ENCODE data around the gene CIART. TPM values are rescaled to one million over a fixed set of nuclear protein-coding genes. Genes with fewer than 3 reads are reported as not detected.

CIART gene
- total and polyA plus RNA-seq, 2 of the 8 experiments (the other 6 are each of a cell fraction or from before 2014, with no cell fraction given) = 9.6 to 33.3 TPM

DNA sequence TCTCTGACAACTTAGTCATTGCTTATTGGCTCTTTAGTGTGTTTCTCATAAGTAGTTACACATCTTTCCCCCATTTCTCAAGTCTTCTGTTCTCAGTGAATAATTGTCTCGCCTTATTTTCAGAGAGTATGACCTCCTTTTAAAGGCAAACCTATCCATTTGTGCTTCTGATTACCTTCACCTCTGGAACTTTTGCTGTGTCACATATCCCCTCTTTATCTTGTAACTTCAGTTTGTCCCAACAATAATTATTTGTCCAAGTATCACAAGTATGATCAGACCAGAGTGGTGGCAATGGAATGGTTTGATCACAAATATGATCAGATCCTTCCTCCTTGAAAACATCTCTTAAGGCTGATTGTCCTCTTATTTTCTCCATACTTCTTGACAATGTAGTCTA lies 6.0 kb downstream of the CIART start:
- ChIA-PET POLR2A (ENCODE audit: partially characterized antibody) (interaction anchor here (0.6 to 25.2 kb wide), 9 partner anchors 8 to 145 kb away, joined by 3 to 535 read pairs (median 3); partner anchors contain the start of genes APH1A, C1orf54 and CA14), CTCF (ENCODE audit: partially characterized antibody) (interaction anchor here (0.6 to 2.6 kb wide), 2 partner anchors 32 to 209 kb away, joined by 3 to 9 read pairs; no protein-coding TSS in a partner anchor)
- Histone ChIP-seq H2BK120ac (replicated peaks; ENCODE audit: low read depth, low read length) (no peak overlapping the region), H3K36me3 (ENCODE audit: control insufficient read depth in 2 of 4, insufficient read depth in 4 of 4, low read length in 3 of 4) (peaks cover 6 to 19% (median 11%) of the 10 kb centered on the region in 4 experiments; a peak in 7 of 8 replicates), H2BK12ac (ENCODE audit: low read depth, low read length) (no peak overlapping the region), H2AK5ac (ENCODE audit: low read depth, low read length) (no peak overlapping the region), H3K14ac (ENCODE audit: insufficient read length) (no peak overlapping the region), H3K4me1 (replicated peaks in 1 of 4; ENCODE audit: control insufficient read depth in 3 of 4, insufficient read depth in 4 of 4, low read length in 3 of 4) (peaks cover 0 to 2% (median under 1%) of the 10 kb centered on the region in 4 experiments; a peak in 2 of 7 replicates), H3K4ac (replicated peaks; ENCODE audit: insufficient read length, low read depth, low read length) (no peak overlapping the region), H2BK5ac (ENCODE audit: low read depth, low read length) (no peak overlapping the region), H3K79me1 (ENCODE audit: low read depth, low read length) (no peaks in the 10 kb centered on the region), H3K4me2 (ENCODE audit: insufficient read depth in 1 of 2, low read depth in 2 of 2, low read length in 2 of 2) (no peak overlapping the region), H3K9me3 (ENCODE audit: insufficient read depth in 2 of 2, low read depth in 1 of 2, low read length in 1 of 2) (no peaks in the 10 kb centered on the region), H4K20me1 (replicated peaks in 1 of 2; ENCODE audit: control insufficient read depth in 1 of 2, insufficient read depth in 2 of 2, low read length in 2 of 2) (peaks cover 0 to 2% of the 10 kb centered on the region in 2 experiments), H3K27me3 (replicated peaks in 1 of 4; ENCODE audit: control insufficient read depth in 3 of 4, extremely low read depth in 1 of 4, insufficient read depth in 3 of 4, low read length in 3 of 4) (peaks cover 0 to 3% (median 1%) of the 10 kb centered on the region in 4 experiments; a peak in 3 of 7 replicates), H3K23me2 (ENCODE audit: low read depth, low read length) (no peaks in the 10 kb centered on the region), H2BK15ac (ENCODE audit: low read length) (no peak overlapping the region), H3K56ac (replicated peaks; ENCODE audit: insufficient read length, low read depth, low read length) (no peak overlapping the region), H3K23ac (ENCODE audit: insufficient read length) (no peak overlapping the region), H3K4me3 (ENCODE audit: extremely low read depth in 1 of 4, insufficient read depth in 2 of 4, low read depth in 3 of 4, low read length in 4 of 4) (no peak overlapping the region), H2BK20ac (ENCODE audit: low read length) (no peak overlapping the region), H3K79me2 (ENCODE audit: control insufficient read depth in 1 of 2, insufficient read depth in 2 of 2, low read length in 2 of 2) (no peaks in the 10 kb centered on the region), H4K8ac (ENCODE audit: extremely low read depth, insufficient read depth, low read length) (no peak overlapping the region), H3K27ac (ENCODE audit: low read depth, low read length) (no peak overlapping the region), H3K18ac (ENCODE audit: extremely low read depth, low read length) (no peak overlapping the region), H3K9ac (replicated peaks in 1 of 4; ENCODE audit: extremely low read depth in 1 of 4, low read depth in 3 of 4, low read length in 3 of 4) (no peak overlapping the region), H4K91ac (replicated peaks; ENCODE audit: insufficient read length, low read length) (no peak overlapping the region), H2AFZ (ENCODE audit: low read length) (no peak overlapping the region), H4K5ac (ENCODE audit: insufficient read length, low read depth, low read length) (no peak overlapping the region)
- FAIRE-seq = no peak
- no peak for DNase-seq (ENCODE audit: low read depth in 1 of 2, low spot score in 2 of 2)
- WGBS, 2 experiments (ENCODE audit: extremely low coverage in 1 of 2, insufficient coverage in 1 of 2, insufficient read length in 1 of 2, insufficient replicate concordance in 2 of 2, low coverage in 1 of 2, low lambda C conversion rate in 2 of 2, missing lambda C conversion rate in 1 of 2) = 88% methylated on average over 1 of the region's 1 CpG; no CpG with 5 or more reads in 1 of the 2 experiments
- TF ChIP-seq FOSL1 (IDR thresholded peaks at IDR 0.05; ENCODE audit: insufficient read depth, low read depth, low read length) (no peak), BACH1 (IDR thresholded peaks at IDR 0.05; ENCODE audit: low read length) (no peak), SUZ12 (IDR thresholded peaks at IDR 0.05; ENCODE audit: low read length) (no peak), GTF2F1 (IDR thresholded peaks at IDR 0.05; ENCODE audit: borderline replicate concordance, low read depth, low read length) (no peak), SIRT6 (IDR thresholded peaks at IDR 0.05; ENCODE audit: low read length) (no peak), TAF1 (IDR thresholded peaks at IDR 0.05; ENCODE audit: low read depth, low read length) (no peak), TEAD4 (IDR thresholded peaks at IDR 0.05; ENCODE audit: low read depth, low read length) (no peak), POLR2A (IDR thresholded peaks at IDR 0.05; ENCODE audit: control extremely low read depth in 1 of 2, low read depth in 2 of 2, low read length in 2 of 2) (no peak), ZNF274 (IDR thresholded peaks at IDR 0.05; ENCODE audit: borderline replicate concordance, extremely low read depth, low read length) (no peak), HDAC6 (IDR thresholded peaks at IDR 0.05; ENCODE audit: low read depth, low read length) (no peak), EZH2 (IDR thresholded peaks at IDR 0.05; ENCODE audit: low read depth, low read length, severe bottlenecking) (no peak), JUN (IDR thresholded peaks at IDR 0.05; ENCODE audit: low read depth, low read length) (no peak), PHF8 (conservative IDR thresholded peaks at IDR 0.05; ENCODE audit: low read depth, low read length) (no peak), NANOG (IDR thresholded peaks at IDR 0.05; ENCODE audit: insufficient read depth, low read depth, low read length, poor library complexity, severe bottlenecking) (no peak), RXRA (IDR thresholded peaks at IDR 0.05; ENCODE audit: insufficient read depth, low read depth, low read length) (no peak)
